HL-60 (cell line): ENCODE data around the gene CDC37L1.

Experiments used
- DNase-seq, 2 experiments: peaks; one replicate each; pipeline ENCODE4 v3.0.0-alpha.2; 2010 to 2020; ENCODE audit warnings: low read depth in 1 of 2, low spot score in 1 of 2
- H3K27ac ChIP-seq: fragments of 250-450 bp; sonication (Bioruptor Pico); replicated peaks from 2 replicates; pipeline ENCODE4 v1.5.1; 2020; ENCODE audit warnings: mild to moderate bottlenecking, moderate library complexity
- H3K27me3 ChIP-seq: fragments of 250-450 bp; sonication (Bioruptor Pico); 2 replicates; pipeline ENCODE4 v1.5.1; 2021; ENCODE audit warnings: mild to moderate bottlenecking, moderate library complexity; ENCODE audit not compliant: insufficient read depth, poor library complexity, severe bottlenecking
- H3K4me3 ChIP-seq: replicated peaks from 2 replicates; pipeline ENCODE4 v1.5.1; 2011; ENCODE audit warnings: mild to moderate bottlenecking, control low read depth, low read length; ENCODE audit not compliant: insufficient read depth
- CTCF ChIP-seq: IDR thresholded peaks from one replicate; pipeline ENCODE4 v1.5.1; 2011; ENCODE audit warnings: low read length, control low read depth, inconsistent platforms; ENCODE audit not compliant: insufficient read depth
- GABPA ChIP-seq: IDR thresholded peaks from 2 replicates; pipeline ENCODE4 v1.6.1; 2012; ENCODE audit warnings: low read depth
- POLR2AphosphoS5 ChIP-seq: IDR thresholded peaks from 2 replicates; pipeline ENCODE4 v1.6.1; 2012; ENCODE audit warnings: low read depth
- REST ChIP-seq: IDR thresholded peaks from 2 replicates; pipeline ENCODE4 v1.6.1; 2012; ENCODE audit warnings: low read depth; ENCODE audit not compliant: insufficient replicate concordance
- SPI1 ChIP-seq: IDR thresholded peaks from 2 replicates; pipeline ENCODE4 v1.6.1; 2012; ENCODE audit warnings: low read depth, mild to moderate bottlenecking, borderline replicate concordance

Gene CDC37L1

GRCh38 chr9:4663956-4664355 is 15.4 kb upstream of the CDC37L1 start:
- H3K27me3 ChIP-seq = no peaks in the 10 kb centered on the region
- no peak for DNase-seq
- H3K27ac ChIP-seq = no peak overlapping the region
- no peak overlapping the region for H3K4me3 ChIP-seq
- TF ChIP-seq GABPA (no peak), POLR2AphosphoS5 (no peak), CTCF (no peak), SPI1 (no peak), REST (no peak)

GRCh38 chr9:4665357-4665756 is 14.0 kb upstream of the CDC37L1 start:
- no peak for DNase-seq
- Histone ChIP-seq H3K4me3 (no peak overlapping the region), H3K27ac (no peak overlapping the region), H3K27me3 (no peaks in the 10 kb centered on the region)
- TF ChIP-seq POLR2AphosphoS5 (no peak), REST (no peak), SPI1 (no peak), CTCF (no peak), GABPA (no peak)

- peak; percentile 49 for DNase-seq
- Histone ChIP-seq H3K27ac (no peak within 1 kb of the TSS), H3K4me3 (peak within 1 kb of the TSS; percentile 42), H3K27me3 (no peaks in the 10 kb centered on the region)
- TF ChIP-seq GABPA = no peak
- no peak for TF ChIP-seq REST
- no peak for TF ChIP-seq CTCF
- TF ChIP-seq SPI1 = no peak
- TF ChIP-seq POLR2AphosphoS5 = no peak; the same call in 1 of the 2 replicates
Measured at GRCh38 chr9:4666042-4666699, 13.2 kb upstream of the CDC37L1 start, which contains the start of gene SPATA6L. TSS of gene SPATA6L (minus strand) at chr9:4666480. CDS start at chr9:4666250, 230 bp downstream.
